Measurements from ENCODE around the gene CCNE1.
A peak's percentile ranks its signal among the peaks of the same experiment; 100 is the strongest.
"Not testable (repeated sequence)": the region's sequence is repeated elsewhere in the genome, so short reads cannot be mapped to it uniquely, and the experiment has no call there.

The CCNE1 gene

GRCh38 chr19:29823581-29824330, 12.0 kb downstream of the CCNE1 start:
- H3K27ac Mint-ChIP-seq, result no peak overlapping the region
- H3K4me1 Mint-ChIP-seq, result no peaks in the 10 kb centered on the region
- no peak overlapping the region for H3K4me3 Mint-ChIP-seq
- no peaks in the 10 kb centered on the region for H3K27me3 Mint-ChIP-seq
- no peaks in the 10 kb centered on the region for H3K9me3 Mint-ChIP-seq
- peaks cover 13% of the 10 kb centered on the region for H3K36me3 Mint-ChIP-seq

GRCh38 chr19:29825263-29825662, 13.5 kb downstream of the CCNE1 start:
- H3K9me3 Mint-ChIP-seq, H3K4me3 Mint-ChIP-seq, H3K27ac Mint-ChIP-seq, H3K4me1 Mint-ChIP-seq, H3K27me3 Mint-ChIP-seq: not testable (repeated sequence)
- peaks cover 13% of the 10 kb centered on the region for H3K36me3 Mint-ChIP-seq

DNA sequence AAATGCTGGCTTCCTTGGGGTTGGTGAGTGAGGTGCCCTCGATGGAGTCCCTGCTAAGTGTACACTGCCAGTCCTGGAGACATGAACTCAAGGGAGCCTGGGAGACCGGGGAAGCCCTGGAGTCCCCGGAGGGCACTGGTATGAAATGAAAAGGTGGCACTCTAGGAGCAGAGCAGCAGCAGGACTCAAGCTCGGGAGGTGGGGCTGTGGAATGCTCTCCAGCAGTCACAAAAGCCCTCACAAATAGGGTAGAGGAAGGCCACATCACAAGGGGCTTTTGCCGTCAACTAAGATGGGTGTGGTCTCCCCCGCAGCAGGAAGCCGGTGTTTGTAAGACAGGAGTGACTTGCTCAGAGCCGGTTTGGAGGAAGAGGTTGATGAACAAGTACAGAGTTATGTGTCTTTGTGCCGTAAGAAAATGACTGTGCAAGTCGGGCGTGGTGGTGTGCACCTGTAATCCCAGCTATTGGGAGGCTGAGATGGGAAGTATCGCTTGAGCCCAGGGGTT, 19.3 kb downstream of the CCNE1 start:
- peak overlapping the region; percentile 51 for H3K4me3 Mint-ChIP-seq
- H3K36me3 Mint-ChIP-seq, result no peaks in the 10 kb centered on the region
- peak overlapping the region; percentile 84 for H3K27ac Mint-ChIP-seq
- peaks cover 51% of the 10 kb centered on the region for H3K4me1 Mint-ChIP-seq
- H3K27me3 Mint-ChIP-seq, result no peaks in the 10 kb centered on the region
- no peaks in the 10 kb centered on the region for H3K9me3 Mint-ChIP-seq

DNA sequence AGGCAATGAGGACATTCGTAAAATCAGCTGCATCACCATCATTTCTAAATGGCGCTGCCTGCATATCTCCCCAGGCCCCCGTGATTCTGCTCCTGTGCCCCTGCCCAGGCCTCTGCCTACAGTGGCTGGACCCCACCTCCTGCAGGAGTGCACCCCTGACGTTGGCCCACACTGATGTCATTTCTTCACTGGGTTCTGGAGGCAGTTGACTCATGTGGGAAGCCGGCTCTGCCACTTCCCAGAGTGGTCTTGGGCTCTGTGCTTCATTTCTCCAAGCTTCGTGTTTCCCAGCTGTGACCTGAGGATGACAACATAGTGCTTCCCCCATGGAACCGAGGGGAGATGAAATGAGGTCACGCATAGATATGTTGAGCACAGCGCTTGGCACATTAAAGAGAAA, 19.9 kb downstream of the CCNE1 start:
- peak overlapping the region; percentile 30 for H3K27ac Mint-ChIP-seq
- no peaks in the 10 kb centered on the region for H3K9me3 Mint-ChIP-seq
- H3K27me3 Mint-ChIP-seq, result no peaks in the 10 kb centered on the region
- H3K4me1 Mint-ChIP-seq, result peaks cover 55% of the 10 kb centered on the region
- H3K4me3 Mint-ChIP-seq, result no peak overlapping the region
- H3K36me3 Mint-ChIP-seq, result no peaks in the 10 kb centered on the region

DNA sequence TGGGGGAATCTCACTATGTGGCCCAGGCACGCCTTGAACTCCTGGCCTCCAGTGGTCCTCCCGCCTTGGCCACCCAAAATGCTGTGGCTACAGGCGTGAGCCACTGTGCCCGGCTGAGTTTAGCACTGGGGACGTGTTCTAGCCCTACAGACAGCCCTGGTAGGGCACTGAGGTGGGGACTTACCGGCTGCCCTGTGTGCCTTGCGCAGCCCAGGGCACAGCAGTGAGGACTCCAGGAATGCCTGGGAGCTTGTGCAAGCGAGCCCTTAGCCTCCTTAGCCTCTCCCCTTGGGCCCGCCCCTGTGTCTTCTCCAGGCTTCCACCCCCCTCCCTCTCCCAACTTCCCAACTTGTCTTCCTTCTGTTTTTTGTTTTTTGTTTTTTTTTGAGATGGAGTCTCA, 21.0 kb downstream of the CCNE1 start:
- Mint-ChIP-seq H3K27ac (peak overlapping the region; percentile 51), H3K36me3 (no peaks in the 10 kb centered on the region)

GRCh38 chr19:29833614-29834261, 21.9 kb downstream of the CCNE1 start:
- Mint-ChIP-seq H3K4me1 (peaks cover 72% of the 10 kb centered on the region), H3K27ac (peak overlapping the region; percentile 68), H3K27me3 (no peaks in the 10 kb centered on the region), H3K9me3 (no peaks in the 10 kb centered on the region), H3K4me3 (peak overlapping the region; percentile 3), H3K36me3 (no peaks in the 10 kb centered on the region)

More for the DNA sequence above, 21.0 kb downstream of the CCNE1 start:
- Mint-ChIP-seq H3K4me1 (peaks cover 66% of the 10 kb centered on the region), H3K27me3 (no peaks in the 10 kb centered on the region), H3K9me3 (no peaks in the 10 kb centered on the region), H3K4me3 (no peak overlapping the region)

GRCh38 chr19:29834991-29835846, 23.4 kb downstream of the CCNE1 start:
- peaks cover 69% of the 10 kb centered on the region for H3K4me1 Mint-ChIP-seq
- peak overlapping the region; percentile 37 for H3K4me3 Mint-ChIP-seq
- peak overlapping the region; percentile 82 for H3K27ac Mint-ChIP-seq

GRCh38 chr19:29836409-29836825, 24.6 kb downstream of the CCNE1 start:
- H3K27ac Mint-ChIP-seq, result peak overlapping the region; percentile 99
- no peaks in the 10 kb centered on the region for H3K9me3 Mint-ChIP-seq
- H3K27me3 Mint-ChIP-seq, result no peaks in the 10 kb centered on the region
- no peaks in the 10 kb centered on the region for H3K36me3 Mint-ChIP-seq
- peaks cover 57% of the 10 kb centered on the region for H3K4me1 Mint-ChIP-seq
- H3K4me3 Mint-ChIP-seq, result no peak overlapping the region

More at GRCh38 chr19:29834991-29835846, 23.4 kb downstream of the CCNE1 start:
- no peaks in the 10 kb centered on the region for H3K36me3 Mint-ChIP-seq
- no peaks in the 10 kb centered on the region for H3K9me3 Mint-ChIP-seq
- H3K27me3 Mint-ChIP-seq, result no peaks in the 10 kb centered on the region

GRCh38 chr19:29837448-29837981, 25.7 kb downstream of the CCNE1 start:
- H3K27ac Mint-ChIP-seq, result peak overlapping the region; percentile 99
- H3K4me1 Mint-ChIP-seq, result peaks cover 49% of the 10 kb centered on the region
- H3K9me3 Mint-ChIP-seq, result no peaks in the 10 kb centered on the region
- H3K27me3 Mint-ChIP-seq, result no peaks in the 10 kb centered on the region
- no peaks in the 10 kb centered on the region for H3K36me3 Mint-ChIP-seq
- peak overlapping the region; percentile 79 for H3K4me3 Mint-ChIP-seq

DNA sequence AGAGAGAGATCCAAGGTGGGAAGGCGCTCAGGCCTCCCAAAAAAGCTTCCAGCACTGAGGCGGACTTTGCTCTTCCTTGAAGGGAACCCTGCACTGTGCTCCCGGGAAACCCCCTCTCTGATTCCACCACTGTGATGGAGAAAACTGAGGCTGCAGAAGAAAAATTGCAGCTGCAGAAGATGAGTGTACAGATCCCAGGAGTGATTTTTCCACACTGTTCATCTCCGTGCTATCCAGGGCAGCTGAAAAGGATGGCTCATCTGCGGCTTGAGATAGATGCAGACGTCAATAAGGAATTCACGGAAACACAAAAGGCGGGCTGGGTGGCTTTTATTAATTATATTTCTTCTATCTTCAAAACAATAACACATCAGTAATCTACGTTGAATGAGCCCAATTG, 26.2 kb downstream of the CCNE1 start:
- Mint-ChIP-seq H3K4me1 (peaks cover 47% of the 10 kb centered on the region), H3K27ac (peak overlapping the region; percentile 99), H3K27me3 (no peaks in the 10 kb centered on the region), H3K36me3 (no peaks in the 10 kb centered on the region), H3K9me3 (no peaks in the 10 kb centered on the region), H3K4me3 (peak overlapping the region; percentile 79)

DNA sequence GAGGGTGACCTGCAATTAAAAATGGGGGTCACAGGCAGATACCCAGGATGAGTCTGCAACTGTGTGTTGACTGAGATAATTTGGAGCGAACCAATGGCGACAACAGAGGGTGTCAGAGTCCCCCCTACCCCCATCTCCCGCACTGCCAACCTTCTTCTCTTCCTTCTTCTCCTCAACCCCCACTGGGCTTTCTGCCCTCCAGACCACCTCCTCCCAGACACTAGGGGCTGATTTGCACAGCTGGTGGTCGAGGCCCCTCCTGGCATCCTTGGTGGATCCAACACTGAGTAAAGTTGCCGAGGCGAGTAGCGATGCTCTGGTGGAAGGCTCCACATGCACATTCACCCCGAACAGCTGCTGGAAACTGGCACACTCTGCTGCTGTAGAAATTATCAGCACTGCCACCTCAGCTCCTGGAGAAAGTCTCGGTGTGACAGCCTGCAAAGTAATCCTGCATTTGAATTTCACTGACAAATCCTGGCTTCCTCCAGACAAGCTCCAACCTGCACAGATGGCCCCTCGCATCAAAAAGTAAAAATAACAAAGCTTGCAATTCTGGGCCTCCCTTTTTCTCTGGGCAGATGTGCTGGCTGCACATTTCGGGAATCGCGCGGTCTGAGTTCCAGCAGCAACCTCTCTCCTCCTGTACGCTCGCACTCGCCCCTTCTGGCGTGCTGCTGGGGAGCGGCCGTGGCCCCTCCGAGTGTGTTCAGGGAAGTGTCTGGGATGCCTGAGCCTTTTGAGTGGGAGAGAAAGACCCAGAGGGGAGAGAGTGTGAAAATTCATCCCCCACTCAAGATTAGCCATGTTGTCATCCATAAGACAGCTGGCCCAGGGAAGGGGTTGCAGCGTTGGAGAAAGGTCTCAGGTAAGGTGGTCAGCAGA, 28.5 kb downstream of the CCNE1 start:
- no peak overlapping the region for H3K4me3 Mint-ChIP-seq

GRCh38 chr19:29841209-29841558, 29.4 kb downstream of the CCNE1 start:
- Mint-ChIP-seq H3K27me3 (no peaks in the 10 kb centered on the region), H3K27ac (no peak overlapping the region), H3K9me3 (no peaks in the 10 kb centered on the region), H3K36me3 (no peaks in the 10 kb centered on the region), H3K4me1 (peaks cover 31% of the 10 kb centered on the region), H3K4me3 (no peak overlapping the region)

More for the DNA sequence above, 28.5 kb downstream of the CCNE1 start:
- Mint-ChIP-seq H3K4me1 (peaks cover 28% of the 10 kb centered on the region), H3K27ac (no peak overlapping the region), H3K9me3 (no peaks in the 10 kb centered on the region), H3K27me3 (no peaks in the 10 kb centered on the region), H3K36me3 (no peaks in the 10 kb centered on the region)

DNA sequence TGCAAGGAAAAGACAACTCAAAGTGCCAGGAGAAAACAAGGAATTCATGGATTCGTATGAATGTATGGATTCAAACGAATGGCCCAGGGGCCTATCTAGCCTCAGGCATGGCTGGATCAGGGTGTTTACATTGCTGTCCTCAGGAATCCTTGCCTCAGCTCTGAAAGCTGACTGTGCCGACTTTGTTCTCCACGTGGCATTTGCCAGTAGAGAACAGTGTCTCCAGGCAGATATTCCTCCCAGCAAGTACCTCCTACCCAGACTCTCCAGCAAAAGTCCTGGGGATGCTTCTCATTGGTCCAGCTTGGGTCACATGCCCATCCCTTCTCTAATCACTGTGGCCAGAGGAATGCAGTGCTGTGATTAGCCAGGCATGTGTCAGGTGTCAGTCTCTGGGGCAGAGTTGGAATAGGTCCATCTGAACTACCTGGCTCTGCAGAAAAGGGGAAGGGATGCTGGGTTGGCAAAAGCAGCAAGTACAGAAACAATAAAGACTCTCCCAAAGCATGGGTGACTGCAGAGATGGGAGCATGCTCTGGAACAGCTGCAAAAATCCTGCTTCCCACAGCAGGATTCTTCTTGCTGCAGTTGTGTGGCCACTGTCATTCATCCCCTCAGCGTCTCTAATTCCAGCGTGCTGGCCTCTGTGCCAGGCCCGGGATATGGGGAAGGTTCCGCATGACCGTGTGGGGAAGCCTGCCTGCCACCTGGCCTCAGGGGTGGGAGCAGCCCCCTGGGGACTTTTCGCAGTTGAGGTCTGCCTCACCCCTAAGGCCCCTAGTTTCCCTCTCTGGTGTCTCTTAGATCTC, 30.0 kb downstream of the CCNE1 start:
- Mint-ChIP-seq H3K4me1 (peaks cover 26% of the 10 kb centered on the region), H3K27ac (peak overlapping the region; percentile 51), H3K27me3 (no peaks in the 10 kb centered on the region), H3K4me3 (no peak overlapping the region), H3K9me3 (no peaks in the 10 kb centered on the region), H3K36me3 (no peaks in the 10 kb centered on the region)
